K562 (cell line): ENCODE data around the gene IGFALS.

Source experiments
- CTCF ChIP-seq, 3 experiments: IDR thresholded peaks in 2 of 3; conservative IDR thresholded peaks in 1 of 3; 2 replicates each; pipeline ENCODE4 v1.5.1; 2011 to 2012; ENCODE audit warnings: low read length in 3 of 3, mild to moderate bottlenecking in 3 of 3, control low read depth in 2 of 3, improper control_type of control experiment in 1 of 3, inconsistent platforms in 1 of 3, low read depth in 1 of 3, mixed read lengths in 1 of 3, moderate library complexity in 1 of 3; ENCODE audit not compliant: insufficient read depth in 2 of 3
- SMARCE1 ChIP-seq: fragments of 450-650 bp; IDR thresholded peaks from 2 replicates; pipeline ENCODE4 v1.7.1; 2016; ENCODE audit warnings: mild to moderate bottlenecking
- ZFX ChIP-seq: sonication (generic); formaldehyde crosslinking; IDR thresholded peaks from 2 replicates; pipeline ENCODE4 v1.8.0; 2022; ENCODE audit warnings: mild to moderate bottlenecking, missing genetic modification reagents, moderate library complexity

- TF ChIP-seq SMARCE1 (no peak), CTCF (IDR thresholded peaks at IDR 0.05 in 2 of 3, conservative IDR thresholded peaks at IDR 0.05 in 1 of 3; ENCODE audit: insufficient read depth in 2 of 3, low read depth in 1 of 3, low read length in 3 of 3) (no peak), ZFX (CRISPR knock-in tag) (no peak)
These were observed 46.0 kb upstream of the IGFALS start for GRCh38 chr16:1839554-1839953.
